GM15510 (cell line): ENCODE results near the gene UBN2.
A peak's percentile ranks its signal among the peaks of the same experiment; 100 is the strongest.

Experiments used
- POLR2A ChIP-seq: IDR thresholded peaks from 3 replicates; pipeline ENCODE4 v1.6.1; 2011; ENCODE audit warnings: borderline replicate concordance; ENCODE audit not compliant: insufficient read length; ENCODE audit errors: extremely low read depth

The UBN2 gene

DNA sequence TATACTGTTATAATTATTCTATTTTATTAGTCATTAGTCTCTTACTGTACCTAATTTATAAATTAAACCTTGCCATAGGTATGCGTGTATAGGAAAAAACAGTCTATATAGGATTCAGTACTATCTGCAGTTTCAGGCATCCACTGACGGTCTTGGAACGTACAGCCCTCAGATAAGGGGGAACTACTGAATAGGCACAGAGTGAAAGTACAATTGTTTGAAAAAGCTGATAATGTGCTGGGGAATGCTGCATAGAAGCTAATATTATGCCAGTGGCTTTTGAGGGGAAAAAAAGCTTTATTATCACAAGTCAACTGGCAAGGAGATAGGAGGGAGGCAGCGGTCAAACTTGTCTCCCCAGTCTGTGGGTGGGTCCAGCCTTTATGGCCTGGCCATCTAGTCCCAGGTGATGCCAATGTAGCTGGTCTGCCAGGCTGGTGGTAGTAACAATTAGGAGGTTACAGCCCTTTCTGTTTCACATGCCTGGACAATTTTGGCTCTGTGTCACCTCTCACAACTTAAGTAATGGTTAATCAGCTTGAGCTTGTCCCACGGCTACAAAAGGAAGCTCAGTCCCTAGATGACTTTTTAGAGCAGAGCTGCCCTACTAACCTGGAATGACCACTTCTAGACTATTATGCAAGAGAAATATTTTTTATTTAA lies 101.8 kb downstream of the UBN2 start:
- TF ChIP-seq POLR2A = no peak

DNA sequence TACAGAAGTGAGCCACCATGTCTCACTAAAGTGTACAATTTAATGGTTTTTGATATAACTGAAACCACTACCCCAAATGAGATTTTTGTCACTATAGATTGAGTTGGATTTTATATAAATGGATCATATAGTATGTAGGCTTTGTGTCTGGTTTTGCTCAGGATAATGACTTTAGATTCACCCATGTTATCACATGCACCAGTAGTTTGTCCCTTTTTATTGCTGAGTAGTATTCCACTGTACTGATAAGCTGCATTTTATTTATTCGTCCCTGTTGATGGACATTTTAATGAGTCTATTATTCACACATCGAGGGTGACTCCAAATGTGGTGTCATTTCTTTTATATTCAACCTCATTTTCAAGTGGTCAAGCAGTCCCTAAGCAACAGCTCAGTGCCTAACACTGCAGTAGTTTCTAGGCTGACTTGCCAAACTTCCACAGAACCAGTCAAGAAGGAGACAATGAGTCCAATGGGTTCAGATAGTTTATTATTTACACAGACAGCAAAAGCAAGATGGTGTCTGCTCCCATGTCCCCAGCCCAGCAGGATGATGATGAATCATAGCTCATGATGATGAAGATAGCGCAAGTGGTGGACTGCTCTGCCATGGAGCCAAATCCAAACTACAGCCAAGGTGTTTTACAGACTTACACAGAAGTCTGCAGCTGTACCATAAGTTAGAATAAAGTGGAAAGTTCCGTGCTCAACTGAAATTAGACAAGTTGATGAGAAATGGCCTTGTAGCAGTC lies 103.5 kb downstream of the UBN2 start:
- TF ChIP-seq POLR2A = no peak

DNA sequence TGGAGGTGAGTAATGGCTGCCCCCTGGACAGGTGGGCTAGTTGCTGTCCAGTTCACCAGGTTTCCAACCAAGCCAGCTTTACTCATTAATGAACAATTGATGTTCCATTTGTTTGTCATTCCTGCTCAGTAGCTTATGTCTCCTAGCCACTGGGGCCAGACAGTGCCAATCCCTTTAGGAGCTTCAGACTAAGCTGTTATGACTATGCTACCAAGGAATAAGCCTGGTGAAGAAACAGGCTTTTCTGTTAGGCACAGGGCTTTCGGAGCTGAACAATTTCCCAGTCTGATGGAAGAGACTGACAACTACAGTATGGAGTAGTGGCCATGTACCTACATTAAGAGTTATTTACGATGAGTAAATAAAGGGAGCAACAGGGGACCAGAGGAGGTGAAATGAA lies 108.0 kb downstream of the UBN2 start:
- TF ChIP-seq POLR2A = no peak

DNA sequence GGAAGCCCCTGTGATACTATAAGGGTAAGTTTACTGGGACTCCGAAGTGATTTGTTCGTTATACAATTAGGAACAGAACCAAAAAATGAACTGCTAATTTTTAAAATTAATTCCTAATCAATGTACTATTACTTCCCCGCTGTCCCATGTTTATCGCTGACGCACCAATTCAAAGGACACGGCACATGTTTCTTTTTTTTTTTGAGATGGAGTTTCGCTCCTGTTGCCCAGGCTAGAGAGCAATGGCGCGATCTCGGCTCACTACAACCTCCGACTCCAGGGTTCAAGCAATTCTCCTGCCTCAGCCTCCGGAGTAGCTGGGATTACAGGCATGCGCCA lies 108.6 kb downstream of the UBN2 start:
- no peak for TF ChIP-seq POLR2A

DNA sequence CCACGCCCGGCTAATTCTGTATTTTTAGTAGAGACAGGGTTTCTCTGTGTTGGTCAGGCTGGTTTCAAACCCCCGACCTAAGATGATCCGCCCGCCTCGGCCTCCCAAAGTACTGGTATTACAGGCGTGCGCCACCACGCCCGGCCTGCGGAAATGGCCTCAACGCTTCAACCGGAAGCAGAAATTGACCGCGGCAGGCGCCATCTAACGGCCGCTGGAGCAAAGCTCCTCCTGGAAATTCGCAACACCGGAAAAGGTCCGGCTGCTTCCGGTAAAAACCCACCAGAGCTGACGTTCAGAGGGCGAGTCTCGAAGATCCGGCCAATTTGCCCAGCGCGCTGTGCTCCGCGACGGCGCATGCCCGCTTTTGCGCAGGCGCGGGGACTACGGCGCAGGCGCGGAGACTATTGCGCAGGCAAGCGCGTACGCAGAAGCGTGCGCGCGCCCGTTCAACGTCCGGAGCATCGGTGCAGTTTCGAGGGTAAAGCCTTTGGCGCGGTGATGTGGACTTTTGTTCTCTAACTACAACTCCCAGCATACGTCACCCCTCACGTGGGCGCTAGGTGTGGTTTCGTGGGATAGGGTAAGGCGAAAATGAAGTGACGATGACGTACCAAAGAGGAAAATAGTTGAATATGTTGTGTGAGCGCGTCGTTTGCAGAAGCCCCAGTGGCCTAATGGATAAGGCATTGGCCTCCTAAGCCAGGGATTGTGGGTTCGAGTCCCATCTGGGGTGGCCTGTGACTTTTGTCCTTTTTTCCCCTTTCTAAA lies 109.2 kb downstream of the UBN2 start:
- TF ChIP-seq POLR2A = no peak

DNA sequence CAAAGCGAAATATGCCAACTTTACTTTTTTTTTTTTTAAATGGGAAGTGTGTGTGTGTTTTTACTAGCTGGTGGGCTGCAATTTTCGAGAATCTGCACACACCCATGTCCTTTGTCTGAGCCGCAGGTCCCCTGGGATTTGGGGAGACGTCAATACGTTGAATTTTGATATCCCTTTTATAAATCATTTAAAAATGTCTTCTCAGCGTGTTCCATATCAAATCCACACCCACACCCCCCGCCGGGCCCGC lies 109.7 kb downstream of the UBN2 start:
- TF ChIP-seq POLR2A = no peak

DNA sequence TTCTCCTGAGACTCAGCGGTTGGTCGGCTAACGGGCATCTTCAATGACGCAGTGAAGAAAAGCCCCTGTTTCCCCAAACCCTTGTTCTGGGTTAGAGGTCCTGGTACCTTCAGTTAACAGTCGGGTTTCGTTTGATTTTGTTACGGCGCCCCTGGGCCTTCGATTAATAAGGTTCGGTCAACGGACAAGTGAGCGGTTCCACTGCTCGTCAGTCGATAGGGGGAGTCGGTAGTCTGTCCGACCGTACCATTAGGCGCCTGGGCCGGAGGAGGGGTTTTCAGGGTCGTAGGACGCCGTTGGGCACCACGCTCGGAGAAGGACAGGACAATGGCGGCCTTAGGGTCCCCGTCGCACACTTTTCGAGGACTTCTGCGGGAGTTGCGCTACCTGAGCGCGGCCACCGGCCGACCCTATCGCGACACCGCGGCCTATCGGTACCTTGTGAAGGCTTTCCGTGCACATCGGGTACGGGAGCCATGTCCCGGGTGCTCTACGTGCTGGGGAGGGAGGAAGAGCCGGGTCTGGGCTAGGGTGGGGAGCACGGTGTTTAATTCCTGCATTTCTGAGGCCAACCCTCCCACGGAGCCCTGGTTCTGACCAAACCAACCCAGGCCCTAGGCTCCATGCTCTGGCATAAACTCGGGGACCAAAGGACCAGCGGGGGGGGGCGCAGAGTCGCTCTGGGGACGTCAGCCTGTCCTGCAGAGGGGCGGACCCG lies 110.2 kb downstream of the UBN2 start, which contains the start of gene FMC1:
Gene FMC1, plus strand, starts transcription at position 280 of the 718 bp plus-strand sequence. Its CDS starts 48 bp downstream, at position 328.
- TF ChIP-seq POLR2A = peak; percentile 51

DNA sequence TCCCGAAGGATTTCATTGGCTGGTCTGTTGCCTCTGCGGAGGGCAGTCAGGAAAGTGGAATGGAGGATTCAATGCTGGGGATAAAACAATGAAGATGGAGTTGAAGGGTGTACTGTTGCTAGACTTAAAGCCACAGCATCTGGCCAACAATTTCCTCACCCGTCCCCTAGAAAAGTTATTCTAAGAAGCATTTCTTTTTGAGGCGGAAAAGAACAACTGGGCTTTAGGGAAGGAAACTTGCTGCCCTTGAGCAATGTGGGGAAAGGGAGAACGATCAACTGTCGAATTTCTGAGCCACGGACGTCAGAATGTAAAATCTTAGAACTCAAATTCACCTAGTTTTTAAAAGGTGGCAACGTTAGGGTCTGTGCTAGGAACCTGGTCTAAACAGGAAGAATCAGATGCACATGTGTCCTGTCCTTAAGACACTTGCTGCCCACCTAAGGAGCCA lies 110.8 kb downstream of the UBN2 start:
- no peak for TF ChIP-seq POLR2A

DNA sequence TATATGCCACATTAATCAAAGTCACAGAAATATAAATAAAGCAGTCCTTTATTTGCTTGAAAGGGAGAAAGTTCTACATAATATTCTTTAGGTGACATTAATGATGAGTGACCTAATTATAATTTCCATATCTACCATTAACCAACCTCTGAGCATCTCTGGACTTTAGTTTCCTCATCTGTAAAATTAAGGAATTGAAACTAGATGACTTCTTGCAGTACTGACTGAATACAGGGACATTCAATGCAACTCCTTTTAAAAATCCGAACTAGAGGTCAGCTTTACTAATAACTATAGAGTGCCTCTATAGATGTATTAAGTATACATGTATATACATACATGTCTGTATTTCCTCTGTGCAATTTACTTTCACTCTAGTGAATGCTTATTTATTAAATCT lies 114.0 kb downstream of the UBN2 start:
- TF ChIP-seq POLR2A = no peak

DNA sequence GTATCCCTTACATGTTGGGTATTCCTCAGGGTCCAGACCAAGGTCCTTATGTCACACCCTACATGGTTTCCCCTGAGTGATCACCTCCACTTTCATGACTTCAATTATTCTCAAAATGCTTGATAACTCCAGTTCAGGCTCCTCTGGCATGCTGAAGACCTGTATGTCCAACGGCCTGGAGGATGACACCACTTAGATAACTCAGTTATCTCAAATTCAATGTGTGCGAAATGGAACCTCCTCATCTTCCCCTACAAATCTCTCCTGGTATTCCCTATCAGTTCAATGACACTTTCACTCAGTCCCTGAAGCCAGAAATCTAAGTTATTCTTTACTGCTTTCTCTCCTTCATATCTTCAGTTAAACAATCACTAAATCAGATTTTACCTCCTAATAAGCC lies 120.0 kb downstream of the UBN2 start:
- no peak for TF ChIP-seq POLR2A

DNA sequence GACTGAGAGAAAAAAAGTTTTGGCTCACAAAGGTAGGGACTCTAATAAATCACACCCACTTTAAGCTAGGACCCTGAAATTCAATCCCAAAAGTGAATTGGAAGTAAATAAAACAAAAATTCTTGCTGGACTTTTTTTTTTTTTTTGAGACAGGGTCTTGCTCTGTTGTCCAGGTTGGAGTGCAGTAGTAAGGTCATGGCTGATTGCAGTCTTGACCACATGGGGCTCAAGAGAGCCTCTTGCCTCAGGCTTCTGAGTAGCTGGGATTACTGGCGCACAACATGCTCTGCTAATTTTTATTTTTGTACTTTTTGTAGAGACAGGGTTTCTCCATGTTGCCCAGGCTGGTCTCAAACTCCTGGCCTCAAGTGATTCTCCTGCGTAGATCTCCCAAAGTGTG lies 123.7 kb downstream of the UBN2 start:
- TF ChIP-seq POLR2A = no peak

DNA sequence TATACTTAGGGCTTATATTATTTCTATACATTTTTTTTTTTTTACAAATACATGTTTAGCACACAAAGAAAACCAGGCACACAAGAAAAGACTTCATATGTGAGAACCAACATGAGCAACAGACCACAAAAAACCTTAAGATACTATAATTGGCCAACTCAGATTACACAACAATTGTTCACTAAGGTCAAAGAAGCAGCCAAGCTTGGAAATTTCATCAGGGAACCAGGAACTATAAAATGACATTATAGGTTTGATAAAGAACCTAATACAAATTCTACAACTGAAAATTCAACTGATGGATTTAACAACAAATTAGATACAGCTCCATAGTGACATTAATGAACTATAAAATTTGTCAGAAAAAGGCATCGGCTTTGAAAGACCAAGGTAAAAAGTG lies 124.3 kb downstream of the UBN2 start:
- TF ChIP-seq POLR2A = no peak
